Gastroesophageal sphincter (tissue), 3 donors: ENCODE results near the gene UVRAG.

ENCODE experiments used
- POLR2A ChIP-seq, 2 donors: fragments of 450-650 bp; IDR thresholded peaks; one replicate each; pipeline ENCODE4 v1.6.1; 2017; ENCODE audit warnings: antibody characterized with exemption in 2 of 2, mild to moderate bottlenecking in 2 of 2, moderate library complexity in 1 of 2
- TF ChIP-seq, protein P1 (sequence below), 4 experiments: fragments of 200-600 bp in 2 of 4; fragments of 450-650 bp in 2 of 4; sonication (generic) in 1 of 4; IDR thresholded peaks; one replicate each; pipeline ENCODE4 v1.5.1; 2017 to 2019; ENCODE audit warnings: antibody characterized with exemption in 4 of 4, mild to moderate bottlenecking in 2 of 4, moderate library complexity in 2 of 4

DNA sequence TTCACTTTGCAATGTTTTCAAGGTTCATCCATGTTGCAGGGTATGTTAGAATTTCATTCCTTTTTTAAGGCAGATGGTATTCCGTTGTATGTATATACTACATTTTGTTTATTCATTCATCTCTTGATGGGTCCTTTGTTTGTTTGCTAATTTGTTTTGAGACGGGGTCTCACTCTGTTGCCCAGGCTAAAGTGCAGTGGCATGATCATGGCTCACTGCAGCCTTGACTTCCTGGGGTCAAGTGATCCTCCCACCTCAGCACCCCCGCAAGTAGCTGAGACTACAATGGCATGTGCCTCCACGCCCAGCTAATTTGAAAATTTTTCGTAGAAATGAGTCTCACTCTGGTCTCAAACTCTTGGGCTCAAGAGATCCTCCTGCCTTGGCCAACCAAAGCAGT is 6.2 kb downstream of the UVRAG start:
- no peak for TF ChIP-seq POLR2A (IDR thresholded peaks at IDR 0.05)
- TF ChIP-seq, protein P1, sequence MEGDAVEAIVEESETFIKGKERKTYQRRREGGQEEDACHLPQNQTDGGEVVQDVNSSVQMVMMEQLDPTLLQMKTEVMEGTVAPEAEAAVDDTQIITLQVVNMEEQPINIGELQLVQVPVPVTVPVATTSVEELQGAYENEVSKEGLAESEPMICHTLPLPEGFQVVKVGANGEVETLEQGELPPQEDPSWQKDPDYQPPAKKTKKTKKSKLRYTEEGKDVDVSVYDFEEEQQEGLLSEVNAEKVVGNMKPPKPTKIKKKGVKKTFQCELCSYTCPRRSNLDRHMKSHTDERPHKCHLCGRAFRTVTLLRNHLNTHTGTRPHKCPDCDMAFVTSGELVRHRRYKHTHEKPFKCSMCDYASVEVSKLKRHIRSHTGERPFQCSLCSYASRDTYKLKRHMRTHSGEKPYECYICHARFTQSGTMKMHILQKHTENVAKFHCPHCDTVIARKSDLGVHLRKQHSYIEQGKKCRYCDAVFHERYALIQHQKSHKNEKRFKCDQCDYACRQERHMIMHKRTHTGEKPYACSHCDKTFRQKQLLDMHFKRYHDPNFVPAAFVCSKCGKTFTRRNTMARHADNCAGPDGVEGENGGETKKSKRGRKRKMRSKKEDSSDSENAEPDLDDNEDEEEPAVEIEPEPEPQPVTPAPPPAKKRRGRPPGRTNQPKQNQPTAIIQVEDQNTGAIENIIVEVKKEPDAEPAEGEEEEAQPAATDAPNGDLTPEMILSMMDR (IDR thresholded peaks at IDR 0.05): no peak
